GM10266 (cell line): ENCODE data around the gene CWC15.

Source experiments
- DNase-seq: peaks from one replicate; pipeline ENCODE4 v3.0.0; 2012; ENCODE audit errors: extremely low spot score
- TF ChIP-seq, protein P1 (sequence below): IDR thresholded peaks from 2 replicates; pipeline ENCODE4 v1.5.1; 2012; ENCODE audit warnings: mild to moderate bottlenecking, low read depth; ENCODE audit not compliant: control insufficient read depth, insufficient read depth; ENCODE audit errors: missing control alignments

CWC15 gene

GRCh38 chr11:94912806-94913205 lies 60.5 kb downstream of the CWC15 start:
- TF ChIP-seq, protein P1, sequence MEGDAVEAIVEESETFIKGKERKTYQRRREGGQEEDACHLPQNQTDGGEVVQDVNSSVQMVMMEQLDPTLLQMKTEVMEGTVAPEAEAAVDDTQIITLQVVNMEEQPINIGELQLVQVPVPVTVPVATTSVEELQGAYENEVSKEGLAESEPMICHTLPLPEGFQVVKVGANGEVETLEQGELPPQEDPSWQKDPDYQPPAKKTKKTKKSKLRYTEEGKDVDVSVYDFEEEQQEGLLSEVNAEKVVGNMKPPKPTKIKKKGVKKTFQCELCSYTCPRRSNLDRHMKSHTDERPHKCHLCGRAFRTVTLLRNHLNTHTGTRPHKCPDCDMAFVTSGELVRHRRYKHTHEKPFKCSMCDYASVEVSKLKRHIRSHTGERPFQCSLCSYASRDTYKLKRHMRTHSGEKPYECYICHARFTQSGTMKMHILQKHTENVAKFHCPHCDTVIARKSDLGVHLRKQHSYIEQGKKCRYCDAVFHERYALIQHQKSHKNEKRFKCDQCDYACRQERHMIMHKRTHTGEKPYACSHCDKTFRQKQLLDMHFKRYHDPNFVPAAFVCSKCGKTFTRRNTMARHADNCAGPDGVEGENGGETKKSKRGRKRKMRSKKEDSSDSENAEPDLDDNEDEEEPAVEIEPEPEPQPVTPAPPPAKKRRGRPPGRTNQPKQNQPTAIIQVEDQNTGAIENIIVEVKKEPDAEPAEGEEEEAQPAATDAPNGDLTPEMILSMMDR = no peak
- no peak for DNase-seq
